Cardiac fibroblast (primary cell): Measurements from ENCODE around the gene IL3.

ENCODE experiments used
- DNase-seq, 2 donors: peaks; one replicate each; pipeline versions ENCODE4 v3.0.0 to v3.0.0-alpha.2; 2010; ENCODE audit warnings: low read depth in 2 of 2
- H3K4me3 ChIP-seq, 2 donors: replicated peaks in 1 of 2; 1 replicate in 1 of 2; 2 replicates in 1 of 2; pipeline ENCODE4 v1.5.1; 2011; ENCODE audit warnings: low read depth in 2 of 2, low read length in 2 of 2, mild to moderate bottlenecking in 2 of 2, moderate library complexity in 1 of 2
- TF ChIP-seq, protein P1 (sequence below): IDR thresholded peaks from one replicate; pipeline ENCODE4 v1.5.1; 2011; ENCODE audit warnings: low read depth, mild to moderate bottlenecking, low read length, inconsistent platforms

IL3 gene, protein sequence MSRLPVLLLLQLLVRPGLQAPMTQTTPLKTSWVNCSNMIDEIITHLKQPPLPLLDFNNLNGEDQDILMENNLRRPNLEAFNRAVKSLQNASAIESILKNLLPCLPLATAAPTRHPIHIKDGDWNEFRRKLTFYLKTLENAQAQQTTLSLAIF

DNA sequence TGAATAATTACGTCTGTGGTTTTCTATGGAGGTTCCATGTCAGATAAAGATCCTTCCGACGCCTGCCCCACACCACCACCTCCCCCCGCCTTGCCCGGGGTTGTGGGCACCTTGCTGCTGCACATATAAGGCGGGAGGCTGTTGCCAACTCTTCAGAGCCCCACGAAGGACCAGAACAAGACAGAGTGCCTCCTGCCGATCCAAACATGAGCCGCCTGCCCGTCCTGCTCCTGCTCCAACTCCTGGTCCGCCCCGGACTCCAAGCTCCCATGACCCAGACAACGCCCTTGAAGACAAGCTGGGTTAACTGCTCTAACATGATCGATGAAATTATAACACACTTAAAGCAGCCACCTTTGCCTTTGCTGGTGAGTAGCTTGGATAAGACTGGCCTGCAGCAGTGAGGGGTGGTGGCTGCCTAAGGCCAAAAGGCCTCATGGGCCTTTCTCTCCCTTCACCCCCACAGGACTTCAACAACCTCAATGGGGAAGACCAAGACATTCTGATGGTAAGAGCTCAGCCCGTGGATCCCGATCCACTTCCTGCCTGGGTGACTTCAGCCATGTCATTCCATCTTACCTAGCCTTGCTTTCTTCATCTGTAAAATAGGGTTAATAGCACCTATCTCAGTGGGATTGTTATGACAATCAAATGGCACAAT lies at the start of gene IL3:
TSS of gene IL3 (plus strand) at position 155 of the 661 bp plus-strand sequence. CDS start at position 207, 52 bp downstream.
- H3K4me3 ChIP-seq = no peak within 1 kb of the TSS
- no peak for DNase-seq
- TF ChIP-seq, protein P1, sequence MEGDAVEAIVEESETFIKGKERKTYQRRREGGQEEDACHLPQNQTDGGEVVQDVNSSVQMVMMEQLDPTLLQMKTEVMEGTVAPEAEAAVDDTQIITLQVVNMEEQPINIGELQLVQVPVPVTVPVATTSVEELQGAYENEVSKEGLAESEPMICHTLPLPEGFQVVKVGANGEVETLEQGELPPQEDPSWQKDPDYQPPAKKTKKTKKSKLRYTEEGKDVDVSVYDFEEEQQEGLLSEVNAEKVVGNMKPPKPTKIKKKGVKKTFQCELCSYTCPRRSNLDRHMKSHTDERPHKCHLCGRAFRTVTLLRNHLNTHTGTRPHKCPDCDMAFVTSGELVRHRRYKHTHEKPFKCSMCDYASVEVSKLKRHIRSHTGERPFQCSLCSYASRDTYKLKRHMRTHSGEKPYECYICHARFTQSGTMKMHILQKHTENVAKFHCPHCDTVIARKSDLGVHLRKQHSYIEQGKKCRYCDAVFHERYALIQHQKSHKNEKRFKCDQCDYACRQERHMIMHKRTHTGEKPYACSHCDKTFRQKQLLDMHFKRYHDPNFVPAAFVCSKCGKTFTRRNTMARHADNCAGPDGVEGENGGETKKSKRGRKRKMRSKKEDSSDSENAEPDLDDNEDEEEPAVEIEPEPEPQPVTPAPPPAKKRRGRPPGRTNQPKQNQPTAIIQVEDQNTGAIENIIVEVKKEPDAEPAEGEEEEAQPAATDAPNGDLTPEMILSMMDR = no peak

DNA sequence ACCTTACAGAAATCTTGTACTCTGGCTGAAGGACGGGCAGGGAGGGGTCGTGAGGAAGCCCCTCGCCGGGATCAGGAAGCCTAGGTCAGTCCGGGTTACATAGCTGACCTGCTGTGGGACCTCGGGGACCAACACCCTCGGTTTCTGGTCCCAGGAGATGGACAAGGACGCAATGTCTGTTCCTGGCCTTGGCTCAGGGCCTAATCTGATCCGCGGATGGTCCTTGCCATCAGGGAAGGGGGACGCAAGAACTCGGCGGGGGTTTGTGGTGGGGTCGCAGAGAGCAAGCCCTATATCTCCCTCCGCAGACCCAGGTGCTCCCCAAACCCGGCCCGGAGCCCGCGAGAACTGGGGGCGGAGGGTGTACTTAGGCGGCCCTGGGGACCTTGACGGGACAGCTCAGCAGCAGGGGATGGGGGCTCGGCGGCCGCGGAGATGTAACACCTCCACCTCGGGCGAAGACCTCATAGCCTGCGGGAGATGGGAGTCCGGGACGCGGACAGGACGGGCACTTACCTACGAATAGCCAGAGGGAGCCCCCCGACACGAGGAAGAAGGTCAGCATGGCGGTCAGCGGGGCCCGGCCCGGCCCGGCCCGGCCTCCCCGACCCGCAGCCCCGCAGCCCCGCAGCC lies 49.4 kb upstream of the IL3 start:
- TF ChIP-seq, protein P1 = no peak
- no peak for DNase-seq
- peak overlapping the region; percentile 35 to 53 for H3K4me3 ChIP-seq

DNA sequence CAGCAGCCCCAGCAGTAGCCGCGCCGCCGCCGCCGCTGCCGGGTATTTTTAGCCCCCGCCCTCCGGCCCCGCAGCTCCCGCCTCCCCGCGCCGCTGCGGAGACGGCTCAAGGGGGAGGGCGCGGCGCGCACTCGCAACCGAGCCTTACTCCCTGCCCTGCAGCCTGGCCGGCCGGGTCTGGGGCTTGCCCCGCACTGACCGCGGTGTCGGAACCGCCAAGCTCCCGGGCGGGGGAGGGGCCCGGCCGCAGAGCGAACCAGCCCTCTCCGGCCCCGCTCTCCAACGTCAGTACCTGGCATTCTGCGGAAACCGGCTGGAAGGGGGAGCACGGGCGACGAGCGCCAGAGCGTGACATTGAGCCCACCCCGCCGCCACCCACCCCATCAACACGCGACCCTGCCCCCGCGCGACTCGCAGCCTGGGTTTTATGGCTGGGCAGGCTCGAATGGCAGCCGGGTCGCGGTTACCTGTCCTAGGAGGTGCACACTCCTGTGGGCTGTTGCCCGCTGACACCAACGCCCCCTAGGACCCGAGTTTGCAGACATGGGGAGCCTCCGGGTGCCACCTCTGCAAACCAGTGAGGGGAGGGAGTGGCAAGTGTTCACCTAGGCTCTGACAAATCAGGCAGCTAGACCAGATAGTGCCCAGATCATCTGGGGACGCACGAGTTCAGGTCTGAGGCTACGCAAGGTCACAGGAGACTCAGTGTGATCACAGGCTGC lies 48.7 kb upstream of the IL3 start, which contains the start of gene ACSL6:
TSS of gene ACSL6 (minus strand) at position 37 of the 722 bp plus-strand sequence. CDS start 105 bp downstream, outside the sequence.
- H3K4me3 ChIP-seq = peak within 1 kb of the TSS; percentile 39 to 53
- no peak for DNase-seq
- TF ChIP-seq, protein P1 = no peak

DNA sequence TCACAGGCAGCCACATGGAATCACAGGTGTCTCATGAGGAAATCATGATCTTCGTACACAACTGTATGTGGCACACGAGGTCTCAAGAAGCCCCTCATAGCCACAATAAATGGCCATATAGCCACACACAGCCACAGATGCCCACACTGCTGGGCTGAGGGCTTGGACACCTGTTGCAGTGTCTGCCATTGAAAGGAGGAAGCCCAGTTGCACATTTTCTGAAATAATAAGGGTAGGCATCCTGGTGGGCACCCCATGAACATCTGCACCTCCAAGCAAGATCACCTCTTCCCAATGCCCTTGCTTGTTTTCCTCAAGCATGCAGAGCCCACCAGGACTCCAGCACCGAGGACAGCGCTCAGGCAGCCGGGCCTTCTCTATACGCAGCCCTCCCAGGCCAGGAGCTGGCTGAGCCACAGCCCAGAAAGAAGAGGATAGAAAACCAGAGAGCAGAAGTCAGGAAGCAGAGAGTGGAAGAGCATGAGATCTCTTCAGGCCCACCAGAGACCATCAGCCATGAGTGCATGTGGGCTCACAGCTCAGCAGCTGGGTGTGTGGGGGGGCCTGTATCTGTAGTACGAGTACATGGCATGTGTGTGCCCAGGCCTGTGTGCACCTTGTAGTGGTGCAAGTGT lies 48.0 kb upstream of the IL3 start:
- peak; percentile 66 to 79 for DNase-seq
- TF ChIP-seq, protein P1 = no peak
- no peak overlapping the region for H3K4me3 ChIP-seq

DNA sequence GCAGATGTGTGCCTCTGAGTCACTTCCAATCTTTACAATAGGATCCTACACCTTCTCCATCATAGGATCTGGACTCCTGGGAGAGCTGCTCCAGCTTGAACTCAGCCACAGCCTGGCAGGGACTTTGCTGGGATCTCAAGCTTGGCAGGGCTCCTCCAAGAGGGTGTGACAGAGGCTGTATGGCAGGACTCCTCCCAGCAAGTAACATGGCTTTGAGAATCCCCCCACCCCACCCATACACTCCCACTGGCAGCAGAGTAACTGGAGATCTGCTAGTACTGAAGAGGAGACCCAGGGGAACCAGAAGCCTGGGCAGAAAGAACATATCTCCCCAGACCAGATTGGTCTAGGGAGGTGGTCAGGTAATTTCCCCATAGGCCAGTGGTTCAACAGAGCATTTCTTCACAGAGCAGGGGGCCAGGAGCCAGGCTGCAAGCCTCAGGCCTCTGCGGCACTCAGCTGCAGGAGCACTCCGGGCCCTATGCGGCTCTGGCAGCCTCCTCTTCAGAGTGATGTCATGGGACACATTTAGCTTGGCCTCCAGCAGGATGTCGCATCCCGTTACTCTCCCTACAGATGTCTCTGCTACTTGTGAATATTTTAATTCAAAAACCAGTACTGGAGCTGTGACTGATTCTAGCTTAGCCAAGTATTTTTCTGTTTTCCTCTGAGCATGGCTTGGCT lies 47.3 kb upstream of the IL3 start:
- no peak overlapping the region for H3K4me3 ChIP-seq
- DNase-seq = no peak
- TF ChIP-seq, protein P1 = no peak

DNA sequence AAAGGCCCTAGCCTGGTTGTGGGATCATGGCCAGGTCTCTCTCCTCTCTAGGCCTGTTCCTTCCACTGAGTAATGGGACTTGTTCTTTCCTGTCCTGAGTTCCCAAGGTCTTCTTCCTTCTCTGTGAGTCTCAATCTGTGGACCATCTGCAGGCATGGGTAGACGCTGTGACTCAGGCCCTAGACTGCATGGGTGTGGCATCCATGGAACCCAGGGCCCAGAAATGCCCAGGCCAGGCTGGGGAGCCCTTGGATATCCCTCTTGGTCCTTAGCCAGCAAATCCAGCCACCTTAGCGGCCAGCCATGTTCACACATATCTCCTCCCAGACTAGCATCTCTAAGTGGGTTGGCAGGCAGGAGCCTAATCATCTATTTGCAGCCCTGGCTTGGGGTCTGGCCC lies 46.7 kb upstream of the IL3 start:
- TF ChIP-seq, protein P1 = no peak
- DNase-seq = no peak

More for the DNA sequence above, 46.7 kb upstream of the IL3 start:
- H3K4me3 ChIP-seq = no peak overlapping the region
